GDM1 (cell line): ENCODE measurements around the gene HES7.
"Not testable (repeated sequence)": the region's sequence is repeated elsewhere in the genome, so short reads cannot be mapped to it uniquely, and the experiment has no call there.

Source experiments
- DNase-seq: peaks from one replicate; lab custom pipeline; 2025; lab: John Stamatoyannopoulos, UW

Gene HES7

GRCh38 chr17:8100763-8101162 lies 23.1 kb downstream of the HES7 start:
- no peak for DNase-seq

GRCh38 chr17:8100111-8100510 lies 23.8 kb downstream of the HES7 start:
- DNase-seq, result no peak

- no peak for DNase-seq
Measured at GRCh38 chr17:8096541-8096940, 27.4 kb downstream of the HES7 start.

GRCh38 chr17:8095361-8095760 lies 28.5 kb downstream of the HES7 start:
- no peak for DNase-seq

- no peak for DNase-seq
Measured at GRCh38 chr17:8091033-8091687, 32.7 kb downstream of the HES7 start.

GRCh38 chr17:8089728-8090127 lies 34.2 kb downstream of the HES7 start:
- no peak for DNase-seq

- DNase-seq, result no peak
Measured at GRCh38 chr17:8087952-8088230, 36.0 kb downstream of the HES7 start.

GRCh38 chr17:8087075-8087951 lies 36.6 kb downstream of the HES7 start, which contains the start of gene ALOX12B:
ALOX12B (minus strand) TSS chr17:8087716; CDS start chr17:8087442, 274 bp downstream.
- DNase-seq, result no peak

GRCh38 chr17:8084250-8084649 lies 39.7 kb downstream of the HES7 start:
- no peak for DNase-seq

- no peak for DNase-seq
Measured at GRCh38 chr17:8082292-8082691, 41.6 kb downstream of the HES7 start.

GRCh38 chr17:8081876-8082275 lies 42.0 kb downstream of the HES7 start:
- DNase-seq, result no peak

GRCh38 chr17:8080799-8081219 lies 43.1 kb downstream of the HES7 start:
- DNase-seq, result no peak

- DNase-seq, result no peak
Measured at GRCh38 chr17:8080208-8080798, 43.6 kb downstream of the HES7 start.

GRCh38 chr17:8079291-8080207 lies 44.4 kb downstream of the HES7 start:
- DNase-seq, result peak; percentile 64

- not testable (repeated sequence) for DNase-seq
Measured at GRCh38 chr17:8077939-8078338, 46.0 kb downstream of the HES7 start.

- no peak for DNase-seq
Measured at GRCh38 chr17:8076502-8077266, 47.2 kb downstream of the HES7 start.

- no peak for DNase-seq
Measured at GRCh38 chr17:8075574-8076342, 48.1 kb downstream of the HES7 start.

- no peak for DNase-seq
Measured at GRCh38 chr17:8075081-8075480, 48.8 kb downstream of the HES7 start.

GRCh38 chr17:8074554-8074953 lies 49.4 kb downstream of the HES7 start:
- DNase-seq, result no peak
